Ectodermal cell (in vitro differentiated cells): ENCODE data around the gene TOM1L2.
"Not testable (repeated sequence)": the region's sequence is repeated elsewhere in the genome, so short reads cannot be mapped to it uniquely, and the experiment has no call there.

Experiments
- H3K27ac ChIP-seq: 2 replicates; pipeline ENCODE4 v1.7.0; 2013; ENCODE audit warnings: mild to moderate bottlenecking, low read depth, low read length; ENCODE audit not compliant: insufficient read depth, poor library complexity, severe bottlenecking
- H3K27me3 ChIP-seq: 2 replicates; pipeline ENCODE4 v1.7.0; 2013; ENCODE audit warnings: mild to moderate bottlenecking, low read length; ENCODE audit not compliant: insufficient read depth, control insufficient read depth, poor library complexity, severe bottlenecking
- H3K36me3 ChIP-seq: one replicate; pipeline ENCODE4 v1.7.0; 2013; ENCODE audit warnings: low read length; ENCODE audit not compliant: control insufficient read depth, insufficient read depth
- H3K4me1 ChIP-seq: one replicate; pipeline ENCODE4 v1.7.0; 2013; ENCODE audit warnings: low read length; ENCODE audit not compliant: control insufficient read depth, insufficient read depth
- H3K4me3 ChIP-seq: 2 replicates; pipeline ENCODE4 v1.7.0; 2013; ENCODE audit warnings: low read depth, low read length, control low read depth; ENCODE audit not compliant: insufficient read depth
- H3K9me3 ChIP-seq: 2 replicates; pipeline ENCODE4 v1.7.0; 2013; ENCODE audit warnings: mild to moderate bottlenecking, low read length, moderate library complexity; ENCODE audit not compliant: control insufficient read depth
- WGBS, 2 experiments: methylation state at CpG; one replicate each; pipeline ENCODE4 v1.1.7; 2013; ENCODE audit warnings: missing lambda C conversion rate in 2 of 2; 5-methylcytosine and 5-hydroxymethylcytosine counted together

Gene TOM1L2

DNA sequence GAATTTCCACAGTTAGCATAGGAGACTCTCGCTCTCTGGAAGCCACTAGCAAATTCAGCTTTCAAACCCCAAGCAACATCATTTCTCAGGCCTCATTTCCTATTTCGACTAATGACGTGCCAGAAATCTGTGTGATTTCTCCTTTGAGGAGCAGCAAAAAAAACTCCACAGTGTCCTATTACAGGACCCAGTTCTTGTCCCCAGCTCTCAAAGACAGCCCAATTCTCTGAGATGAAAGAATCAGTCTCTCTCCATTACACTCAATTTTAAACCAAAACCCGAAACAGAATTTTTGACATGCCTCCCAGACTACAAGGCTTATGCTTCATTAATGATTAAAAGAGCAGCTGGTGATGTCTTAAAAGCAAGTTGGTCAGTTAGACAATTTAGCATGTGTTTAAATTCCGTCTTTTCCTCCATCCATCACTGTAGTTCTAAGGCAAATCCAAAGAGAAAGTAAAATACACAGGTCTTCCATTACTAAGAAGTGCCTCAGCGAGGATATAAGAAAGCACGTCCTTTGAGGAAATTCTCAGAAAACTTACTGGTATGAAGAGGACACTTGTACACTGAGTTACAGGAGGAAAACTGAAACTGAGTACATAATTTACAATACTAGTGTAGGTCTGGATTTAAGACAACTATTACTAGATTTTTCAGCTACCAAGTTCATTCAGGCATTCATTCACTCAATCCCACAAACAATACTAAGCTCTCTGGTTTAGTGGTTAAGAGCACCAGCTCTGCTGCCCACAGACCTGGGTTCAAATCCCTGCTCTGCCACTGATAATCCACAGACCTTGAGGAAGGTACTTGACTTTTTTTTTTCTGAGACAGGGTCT lies 12.5 kb downstream of the TOM1L2 start:
- H3K4me1 ChIP-seq = peaks cover 5% of the 10 kb centered on the region
- no peak overlapping the region for H3K4me3 ChIP-seq
- H3K27me3 ChIP-seq = no peaks in the 10 kb centered on the region
- 88 to 95% methylated on average over 7 of the region's 7 CpGs for WGBS, 2 experiments
- H3K9me3 ChIP-seq = no peaks in the 10 kb centered on the region
- H3K27ac ChIP-seq = no peak overlapping the region
- H3K36me3 ChIP-seq = no peaks in the 10 kb centered on the region

DNA sequence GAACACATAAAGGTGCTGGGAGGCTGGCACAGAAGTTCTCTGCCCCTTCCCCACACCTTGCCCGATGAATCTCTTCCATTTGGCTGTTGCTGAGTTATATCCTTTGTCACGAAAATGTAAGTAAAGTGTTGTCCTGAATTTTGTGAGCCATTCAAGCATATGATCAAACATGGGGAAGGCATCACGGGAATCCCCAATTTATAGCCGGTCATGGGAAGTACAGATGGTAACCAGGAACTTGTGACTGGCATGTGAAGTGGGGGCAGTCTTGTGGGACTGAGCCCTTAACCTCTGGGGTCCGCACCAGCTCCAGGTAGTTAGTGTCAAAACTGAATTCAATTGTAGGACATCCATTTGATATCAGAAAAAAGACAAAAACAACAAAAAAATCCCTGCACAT lies 13.2 kb downstream of the TOM1L2 start:
- Histone ChIP-seq H3K27ac (no peak overlapping the region), H3K4me1 (peaks cover 5% of the 10 kb centered on the region), H3K9me3 (no peaks in the 10 kb centered on the region), H3K36me3 (no peaks in the 10 kb centered on the region), H3K4me3 (no peak overlapping the region), H3K27me3 (no peaks in the 10 kb centered on the region)
- 93 to 95% methylated on average over 5 of the region's 5 CpGs for WGBS, 2 experiments

DNA sequence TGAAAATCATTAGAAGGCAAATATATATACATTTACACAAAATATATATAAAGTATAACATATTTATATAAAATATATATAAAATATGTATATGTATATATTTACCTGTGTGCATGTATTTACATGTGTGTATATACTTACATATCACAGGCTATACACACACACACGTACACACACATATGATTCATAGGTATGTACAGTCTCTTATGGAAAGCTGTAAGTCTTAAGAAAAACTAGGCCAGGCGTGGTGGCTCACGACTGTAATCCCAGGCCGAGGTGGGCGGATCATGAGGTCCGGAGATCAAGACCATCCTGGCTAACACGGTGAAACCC lies 14.7 kb downstream of the TOM1L2 start:
- H3K9me3 ChIP-seq = no peaks in the 10 kb centered on the region
- peaks cover 5% of the 10 kb centered on the region for H3K4me1 ChIP-seq
- WGBS, 2 experiments = 91% methylated on average over 6 of the region's 7 CpGs
- H3K4me3 ChIP-seq = no peak overlapping the region
- no peaks in the 10 kb centered on the region for H3K27me3 ChIP-seq
- no peaks in the 10 kb centered on the region for H3K36me3 ChIP-seq
- no peak overlapping the region for H3K27ac ChIP-seq

DNA sequence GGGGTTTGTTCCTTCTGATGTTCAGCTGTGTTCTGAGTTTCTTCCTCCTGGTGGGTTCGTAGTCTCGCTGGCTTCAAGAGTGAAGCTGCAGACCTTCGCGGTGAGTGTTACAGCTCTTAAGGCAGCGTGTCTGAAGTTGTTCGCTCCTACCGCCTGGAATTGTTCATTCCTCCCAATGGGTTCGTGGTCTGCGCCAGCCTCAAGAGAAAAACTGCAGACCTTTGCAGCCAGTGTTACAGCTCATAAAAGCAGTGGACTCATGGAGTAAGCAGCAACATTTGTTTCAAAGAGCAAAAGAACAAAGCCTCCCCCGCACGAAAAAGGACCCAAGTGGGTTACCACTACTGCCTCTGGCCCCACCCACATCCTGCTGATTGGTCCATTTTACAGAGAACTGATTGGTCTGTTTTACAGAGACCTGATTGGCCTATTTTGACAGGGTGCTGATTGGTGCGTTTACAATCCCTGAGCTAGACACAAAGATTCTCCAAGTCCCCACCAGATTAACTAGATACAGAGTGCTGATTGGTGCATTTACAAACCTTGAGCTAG lies 16.3 kb downstream of the TOM1L2 start:
- WGBS, 2 experiments = 92 to 95% methylated on average over 12 of the region's 12 CpGs
- not testable (repeated sequence) for H3K4me3 ChIP-seq, H3K36me3 ChIP-seq, H3K4me1 ChIP-seq, H3K9me3 ChIP-seq, H3K27ac ChIP-seq, H3K27me3 ChIP-seq

DNA sequence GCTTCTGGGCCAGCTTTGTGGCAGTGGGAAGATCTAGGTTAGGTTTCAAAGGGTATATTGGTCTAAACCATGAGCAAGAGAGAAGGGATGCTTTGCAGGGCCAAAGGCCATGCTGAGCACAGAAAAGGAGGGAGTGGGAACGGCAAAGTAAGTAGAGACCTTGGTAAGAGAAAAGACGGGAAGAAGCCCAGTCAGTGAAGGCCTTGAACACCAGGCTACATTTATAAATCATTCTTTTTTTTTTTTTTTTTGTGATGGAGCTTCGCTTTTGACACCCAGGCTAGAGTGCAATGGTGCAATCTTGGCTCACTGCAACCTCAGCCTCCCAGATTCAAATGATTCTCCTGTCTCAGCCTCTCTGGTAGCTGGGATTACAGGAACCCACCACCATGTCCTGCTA lies 18.1 kb downstream of the TOM1L2 start:
- no peaks in the 10 kb centered on the region for H3K9me3 ChIP-seq
- 94 to 95% methylated on average over 2 to 3 of the region's 3 CpGs for WGBS, 2 experiments
- no peaks in the 10 kb centered on the region for H3K36me3 ChIP-seq
- H3K4me3 ChIP-seq = no peak overlapping the region
- H3K27me3 ChIP-seq = no peaks in the 10 kb centered on the region
- H3K27ac ChIP-seq = no peak overlapping the region
- H3K4me1 ChIP-seq = no peaks in the 10 kb centered on the region

DNA sequence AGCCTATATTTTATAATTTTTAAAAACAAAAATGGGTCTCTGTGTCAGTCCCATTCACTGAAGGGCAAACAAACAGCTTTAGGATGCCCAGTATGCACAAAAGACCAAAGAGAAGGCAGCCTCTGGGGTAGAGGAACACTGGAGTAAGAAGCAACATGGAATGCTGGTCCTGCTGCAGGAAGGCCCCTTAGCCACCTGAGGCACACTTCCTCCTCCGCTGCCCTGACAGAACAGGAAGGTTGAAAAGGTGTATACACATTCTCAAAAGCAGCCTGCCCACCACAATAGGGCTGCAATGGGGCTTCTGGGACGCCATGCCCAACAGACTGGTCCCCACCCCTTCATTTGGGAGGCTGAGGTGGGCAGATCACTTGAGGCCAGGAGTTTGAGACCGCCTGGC lies 19.5 kb downstream of the TOM1L2 start:
- H3K4me3 ChIP-seq = no peak overlapping the region
- no peak overlapping the region for H3K27ac ChIP-seq
- H3K27me3 ChIP-seq = no peaks in the 10 kb centered on the region
- no peaks in the 10 kb centered on the region for H3K36me3 ChIP-seq
- no peaks in the 10 kb centered on the region for H3K9me3 ChIP-seq
- WGBS, 2 experiments = 89 to 91% methylated on average over 3 of the region's 3 CpGs
- H3K4me1 ChIP-seq = no peaks in the 10 kb centered on the region

DNA sequence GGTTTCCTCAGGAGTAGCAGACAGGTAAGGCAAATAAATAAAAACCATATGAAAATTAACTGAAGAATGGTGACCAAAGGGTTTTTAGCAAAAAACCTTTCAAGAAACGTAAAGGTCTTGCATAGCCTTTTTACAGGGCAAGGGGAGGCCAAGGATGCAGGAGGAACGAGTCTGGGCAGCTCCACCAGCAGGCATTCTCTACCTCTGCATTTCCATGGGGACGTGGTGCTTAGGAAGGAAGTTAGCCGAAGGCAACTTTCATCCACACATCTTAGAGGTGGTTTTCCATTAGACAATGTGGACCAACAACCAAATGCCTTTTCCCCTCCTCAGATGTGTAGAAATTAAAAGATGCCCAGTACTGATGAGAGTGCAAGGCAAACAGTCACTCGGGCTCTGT lies 20.7 kb downstream of the TOM1L2 start:
- Histone ChIP-seq H3K4me3 (no peak overlapping the region), H3K4me1 (no peaks in the 10 kb centered on the region), H3K27ac (no peak overlapping the region), H3K27me3 (no peaks in the 10 kb centered on the region), H3K9me3 (no peaks in the 10 kb centered on the region), H3K36me3 (no peaks in the 10 kb centered on the region)
- WGBS, 2 experiments = 64 to 83% methylated on average over 4 to 5 of the region's 5 CpGs

DNA sequence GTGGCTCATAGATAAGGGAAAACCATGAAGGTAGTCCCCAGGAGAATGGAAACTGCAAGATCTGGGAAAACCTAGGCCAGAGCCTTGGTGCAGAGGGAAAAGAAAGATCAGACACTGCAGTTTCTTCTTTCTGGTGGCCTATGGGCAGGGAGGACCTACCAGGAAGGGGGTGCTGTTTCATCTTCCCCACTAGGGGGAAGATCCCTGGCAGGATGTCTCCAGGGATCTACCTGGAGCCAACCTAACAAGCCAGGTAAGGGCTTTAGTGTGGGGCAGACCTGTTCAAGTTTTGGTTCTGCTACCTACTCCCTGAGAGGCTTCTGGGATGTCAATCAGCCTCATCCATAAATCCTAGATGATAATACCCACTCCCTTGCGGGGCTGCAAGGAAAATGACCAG lies 21.4 kb downstream of the TOM1L2 start:
- Histone ChIP-seq H3K36me3 (no peaks in the 10 kb centered on the region), H3K27me3 (no peaks in the 10 kb centered on the region), H3K4me1 (no peaks in the 10 kb centered on the region), H3K9me3 (no peaks in the 10 kb centered on the region), H3K4me3 (no peak overlapping the region), H3K27ac (no peak overlapping the region)
- WGBS, 2 experiments = 95 to 100% methylated on average over 1 of the region's 1 CpG

DNA sequence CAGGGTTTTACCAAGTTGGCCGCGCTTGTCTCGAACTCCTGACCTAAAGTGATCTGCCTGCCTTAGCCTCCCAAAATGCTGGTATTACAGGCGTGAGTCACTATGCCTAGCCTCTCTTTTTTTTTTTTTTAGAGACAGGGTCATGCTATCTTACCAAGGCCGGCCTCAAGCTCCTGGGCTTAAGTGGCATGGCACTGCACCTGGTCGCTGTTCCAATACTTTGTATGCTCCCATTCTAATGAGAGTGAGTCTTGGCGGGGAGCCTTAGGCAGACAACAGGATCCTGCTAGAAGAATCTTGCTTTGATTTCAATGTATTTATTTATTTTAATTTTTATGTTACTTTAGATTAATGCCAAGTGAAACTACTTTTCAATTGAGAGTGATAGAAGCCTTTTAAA lies 21.9 kb downstream of the TOM1L2 start:
- Histone ChIP-seq H3K27me3 (no peaks in the 10 kb centered on the region), H3K4me3 (no peak overlapping the region), H3K9me3 (no peaks in the 10 kb centered on the region), H3K36me3 (no peaks in the 10 kb centered on the region), H3K27ac (no peak overlapping the region), H3K4me1 (no peaks in the 10 kb centered on the region)
- 92 to 95% methylated on average over 7 of the region's 7 CpGs for WGBS, 2 experiments

DNA sequence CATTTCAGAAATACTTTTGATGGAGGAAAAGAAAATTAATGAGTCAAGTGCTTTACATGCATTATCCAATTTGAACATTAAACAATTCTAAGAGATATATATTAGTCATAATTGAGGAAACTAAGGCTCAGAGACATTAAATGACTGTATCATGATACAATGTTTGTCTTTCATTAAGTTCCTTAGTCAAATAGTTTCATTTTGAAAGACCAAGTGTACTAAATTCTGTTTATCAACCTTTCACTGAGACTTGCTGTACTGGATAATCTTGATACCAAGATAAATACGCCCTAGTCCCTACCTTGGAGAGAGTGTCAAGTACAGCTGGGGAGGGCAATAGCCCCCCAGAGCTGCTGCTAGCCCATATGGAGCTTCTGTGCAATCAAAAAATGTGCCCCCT lies 24.2 kb downstream of the TOM1L2 start:
- H3K4me1 ChIP-seq = peaks cover 12% of the 10 kb centered on the region
- no peaks in the 10 kb centered on the region for H3K36me3 ChIP-seq
- H3K27ac ChIP-seq = no peak overlapping the region
- no peaks in the 10 kb centered on the region for H3K27me3 ChIP-seq
- 88 to 95% methylated on average over 1 of the region's 1 CpG for WGBS, 2 experiments
- H3K4me3 ChIP-seq = no peak overlapping the region
- H3K9me3 ChIP-seq = no peaks in the 10 kb centered on the region
